ENCODE results near the gene PARN. TPM values are rescaled to one million over a fixed set of nuclear protein-coding genes. Genes with fewer than 3 reads are reported as not detected.

PARN gene
- polyA plus RNA-seq, 2 of the 4 experiments (the other 2 are of a cell fraction), result 40.0 to 58.6 TPM

GRCh38 chr16:14641926-14642325 lies 11.9 kb upstream of the PARN start:
- peak in 1 of 2 experiments; percentile 29 for DNase-seq (ENCODE audit: low read depth in 1 of 2, low spot score in 1 of 2)
- Histone ChIP-seq H3K9me3 (no peaks in the 10 kb centered on the region), H3K4me2 (no peak overlapping the region), H3K4me1 (peaks cover 18% of the 10 kb centered on the region; the same call in 2 of the 3 replicates), H3K27ac (no peak overlapping the region), H3K4me3 (no peak overlapping the region)
- no peak for TF ChIP-seq USF2 (IDR thresholded peaks at IDR 0.05)
- no peak for TF ChIP-seq ATOH8 (CRISPR knock-in tag; IDR thresholded peaks at IDR 0.05; ENCODE audit: low read depth)
- no peak for TF ChIP-seq HOXB5 (CRISPR knock-in tag; IDR thresholded peaks at IDR 0.05)
- no peak for TF ChIP-seq HEYL (CRISPR knock-in tag; IDR thresholded peaks at IDR 0.05)
- POLR2A ChIA-PET, result no interaction called here
- peak; percentile 68 to 71; a peak in 5 of 6 replicates for ATAC-seq
- CTCF ChIA-PET, result interaction anchor here (1.2 kb wide), 1 partner anchor 8 kb away, joined by 3 read pairs; no protein-coding TSS in a partner anchor
- WGBS (ENCODE audit: missing lambda C conversion rate), result 95% methylated on average over 7 of the region's 7 CpGs
- FAIRE-seq, result no peak

GRCh38 chr16:14641206-14641605 lies 11.1 kb upstream of the PARN start:
- ChIA-PET CTCF (no interaction called here), POLR2A (interaction anchor here (2.1 kb wide), 1 partner anchor 11 kb away, joined by 8 read pairs; the partner anchor contains the start of gene PARN)
- no peak overlapping the region for H3K27ac ChIP-seq
- DNase-seq (ENCODE audit: low read depth in 1 of 2, low spot score in 1 of 2) (no peak), FAIRE-seq (no peak), ATAC-seq (no peak)
- no peak overlapping the region for H3K4me3 ChIP-seq
- WGBS (ENCODE audit: missing lambda C conversion rate), result 85% methylated on average over 8 of the region's 8 CpGs
- peaks cover 23% of the 10 kb centered on the region; the same call in 2 of the 3 replicates for H3K4me1 ChIP-seq
- H3K9me3 ChIP-seq, result no peaks in the 10 kb centered on the region
- H3K4me2 ChIP-seq, result no peak overlapping the region
- TF ChIP-seq USF2 (IDR thresholded peaks at IDR 0.05) (no peak), EP300 (IDR thresholded peaks at IDR 0.05) (no peak), KDM5A (IDR thresholded peaks at IDR 0.05) (no peak), REST (IDR thresholded peaks at IDR 0.05) (no peak), TFCP2L1 (CRISPR knock-in tag; IDR thresholded peaks at IDR 0.05) (no peak), FOXS1 (CRISPR knock-in tag; IDR thresholded peaks at IDR 0.05) (no peak), JUNB (IDR thresholded peaks at IDR 0.05) (no peak), JUN (IDR thresholded peaks at IDR 0.05) (no peak), PHF8 (IDR thresholded peaks at IDR 0.05; ENCODE audit: borderline replicate concordance, low read depth) (no peak), HOXB5 (CRISPR knock-in tag; IDR thresholded peaks at IDR 0.05) (no peak), MAZ (IDR thresholded peaks at IDR 0.05; ENCODE audit: borderline replicate concordance, low read depth, low read length) (no peak), RFX5 (IDR thresholded peaks at IDR 0.05) (no peak), SMC3 (IDR thresholded peaks at IDR 0.05) (no peak), HMGXB4 (CRISPR knock-in tag; IDR thresholded peaks at IDR 0.05; ENCODE audit: borderline replicate concordance) (no peak), PBX3 (IDR thresholded peaks at IDR 0.05) (no peak), NPAS2 (CRISPR knock-in tag; IDR thresholded peaks at IDR 0.05; ENCODE audit: borderline replicate concordance) (no peak)
